Central memory CD8-positive, alpha-beta T cell (primary cell): ENCODE measurements around the gene THBS2.
"Not testable (repeated sequence)": the region's sequence is repeated elsewhere in the genome, so short reads cannot be mapped to it uniquely, and the experiment has no call there.

Experiments used
- ATAC-seq: fragments of 150-1000 bp; cut with Tn5 transposase; replicated peaks from 2 replicates; pipeline ENCODE4 v1.10.0; 2022; ENCODE audit warnings: mild to moderate bottlenecking, moderate FRiP score, moderate number of reproducible peaks; ENCODE audit not compliant: poor library complexity, severe bottlenecking; ENCODE audit errors: extremely low read depth
- DNase-seq, 2 donors: peaks; one replicate each; pipeline ENCODE4 v3.0.0; 2021; ENCODE audit warnings: low spot score in 2 of 2
- H3K27ac Mint-ChIP-seq: one replicate; pipeline ENCODE4 v1.8.0; 2022; ENCODE audit warnings: low read depth, mild to moderate bottlenecking, moderate library complexity, mixed read lengths
- H3K27me3 Mint-ChIP-seq: one replicate; pipeline ENCODE4 v1.8.0; 2022; ENCODE audit warnings: mixed read lengths
- H3K36me3 Mint-ChIP-seq: one replicate; pipeline ENCODE4 v1.8.0; 2022; ENCODE audit warnings: mild to moderate bottlenecking, moderate library complexity, mixed read lengths; ENCODE audit not compliant: insufficient read depth
- H3K4me1 Mint-ChIP-seq: one replicate; pipeline ENCODE4 v1.8.0; 2022; ENCODE audit warnings: mixed read lengths
- H3K4me3 Mint-ChIP-seq: one replicate; pipeline ENCODE4 v1.8.0; 2022; ENCODE audit warnings: mild to moderate bottlenecking, moderate library complexity, mixed read lengths
- H3K9me3 Mint-ChIP-seq: one replicate; pipeline ENCODE4 v1.8.0; 2022; ENCODE audit warnings: mixed read lengths

THBS2 gene

DNA sequence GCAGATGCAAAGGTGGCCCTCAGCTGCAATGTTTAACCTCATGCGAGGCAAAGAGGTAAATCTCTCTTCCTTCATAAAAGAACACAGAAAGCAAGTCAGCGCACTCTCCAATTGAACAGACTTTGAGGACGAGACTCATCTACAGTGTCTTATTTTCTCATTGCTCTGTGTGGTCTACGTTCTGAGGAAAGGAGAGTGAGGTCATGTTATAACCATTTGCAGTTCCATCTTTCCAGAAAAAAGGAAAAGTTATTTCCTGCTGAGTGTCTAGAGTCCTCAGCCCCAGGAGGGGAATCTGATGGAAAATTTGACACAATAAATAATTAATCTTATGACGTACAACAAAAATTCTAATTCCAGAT lies 35.6 kb upstream of the THBS2 start:
- no peak for ATAC-seq
- no peaks in the 10 kb centered on the region for H3K9me3 Mint-ChIP-seq
- no peak overlapping the region for H3K4me3 Mint-ChIP-seq
- no peaks in the 10 kb centered on the region for H3K36me3 Mint-ChIP-seq
- H3K27ac Mint-ChIP-seq = no peak overlapping the region
- no peak for DNase-seq
- peaks cover 34% of the 10 kb centered on the region for H3K27me3 Mint-ChIP-seq
- no peaks in the 10 kb centered on the region for H3K4me1 Mint-ChIP-seq

DNA sequence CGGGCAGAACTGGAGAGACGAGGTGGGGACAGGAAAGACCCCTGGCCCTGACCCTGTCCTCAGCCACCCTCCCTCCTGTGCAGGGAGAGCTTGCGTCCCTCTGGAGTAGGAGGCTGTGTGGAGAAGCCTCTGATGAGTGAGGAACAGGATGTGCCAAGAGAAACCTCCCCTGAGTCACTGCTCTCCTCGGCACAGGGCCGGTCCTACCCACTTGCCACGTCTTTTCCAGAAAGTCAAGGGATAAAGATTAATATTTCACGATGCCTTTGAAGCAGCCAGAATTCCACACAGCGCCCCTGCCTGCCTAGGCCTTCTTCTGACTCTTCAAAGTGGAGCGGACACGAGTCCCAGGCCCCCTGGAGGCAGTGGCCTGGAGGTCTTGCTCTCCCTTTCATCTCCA lies 34.9 kb upstream of the THBS2 start:
- DNase-seq (no peak), ATAC-seq (no peak)
- peaks cover 27% of the 10 kb centered on the region for H3K27me3 Mint-ChIP-seq
- no peak overlapping the region for H3K27ac Mint-ChIP-seq
- H3K36me3 Mint-ChIP-seq = no peaks in the 10 kb centered on the region
- H3K9me3 Mint-ChIP-seq = no peaks in the 10 kb centered on the region
- no peaks in the 10 kb centered on the region for H3K4me1 Mint-ChIP-seq
- no peak overlapping the region for H3K4me3 Mint-ChIP-seq

DNA sequence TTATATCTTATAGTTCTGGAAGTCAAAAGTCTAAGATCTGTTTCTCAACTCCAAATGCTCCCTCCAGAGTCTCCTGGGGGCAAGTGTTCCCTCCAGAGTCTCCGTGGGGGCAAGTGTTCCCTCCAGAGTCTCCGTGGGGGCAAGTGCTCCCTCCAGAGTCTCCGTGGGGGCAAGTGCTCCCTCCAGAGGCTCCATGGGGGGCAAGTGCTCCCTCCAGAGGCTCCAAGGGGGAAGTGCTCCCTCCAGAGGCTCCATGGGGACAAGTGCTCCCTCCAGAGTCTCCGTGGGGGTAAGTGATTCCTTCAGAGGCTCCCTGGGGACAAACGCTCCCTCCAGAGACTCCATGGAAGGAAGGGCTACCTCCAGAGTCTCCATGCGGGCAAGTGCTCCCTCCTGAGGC lies 34.0 kb upstream of the THBS2 start:
- H3K27me3 Mint-ChIP-seq = peaks cover 18% of the 10 kb centered on the region
- ATAC-seq = no peak
- H3K36me3 Mint-ChIP-seq = no peaks in the 10 kb centered on the region
- H3K9me3 Mint-ChIP-seq = no peaks in the 10 kb centered on the region
- no peak for DNase-seq
- H3K27ac Mint-ChIP-seq = no peak overlapping the region
- no peak overlapping the region for H3K4me3 Mint-ChIP-seq
- H3K4me1 Mint-ChIP-seq = no peaks in the 10 kb centered on the region

DNA sequence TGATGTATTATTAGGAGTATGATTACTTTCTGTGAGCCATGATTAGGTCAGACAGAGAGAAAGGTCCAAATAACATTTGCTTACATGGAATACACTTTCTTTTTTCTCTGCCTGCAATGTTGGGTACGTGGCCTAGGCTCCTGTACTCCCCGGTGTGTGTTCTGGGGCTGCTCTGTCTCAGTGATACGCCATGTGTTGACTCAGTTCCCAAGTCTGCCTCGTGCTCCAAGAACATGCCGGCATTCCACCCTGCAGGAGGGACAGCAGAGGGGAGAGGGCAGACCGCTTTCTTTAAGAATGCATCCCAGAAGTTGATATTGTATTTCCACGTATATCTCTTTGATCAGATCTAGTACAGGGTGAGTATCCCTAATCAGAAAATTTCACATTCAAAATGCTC lies 33.3 kb upstream of the THBS2 start:
- Mint-ChIP-seq H3K4me1 (no peaks in the 10 kb centered on the region), H3K4me3 (no peak overlapping the region), H3K36me3 (no peaks in the 10 kb centered on the region), H3K9me3 (no peaks in the 10 kb centered on the region), H3K27ac (no peak overlapping the region), H3K27me3 (peaks cover 11% of the 10 kb centered on the region)
- DNase-seq = no peak
- ATAC-seq = no peak

DNA sequence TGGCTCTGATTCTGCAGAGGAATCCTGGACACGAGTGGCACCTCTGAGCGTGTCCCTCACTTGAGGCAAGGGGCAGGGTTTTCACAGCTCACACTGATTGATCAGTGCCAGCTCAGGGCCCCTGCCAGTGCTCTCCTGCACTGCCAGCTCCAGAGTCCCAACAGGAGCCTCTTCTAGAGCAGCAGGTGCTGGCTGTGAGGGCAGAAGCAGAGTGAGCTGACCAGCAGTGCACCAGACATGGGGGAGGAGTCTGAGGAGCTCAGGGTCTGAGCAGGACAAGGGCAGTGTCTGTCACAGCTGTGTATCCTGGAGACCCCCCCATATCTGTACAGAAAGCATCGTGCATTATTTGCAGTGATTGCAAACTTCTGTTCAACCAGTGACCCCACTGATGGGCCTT lies 31.5 kb upstream of the THBS2 start:
- no peaks in the 10 kb centered on the region for H3K4me1 Mint-ChIP-seq
- no peaks in the 10 kb centered on the region for H3K36me3 Mint-ChIP-seq
- H3K4me3 Mint-ChIP-seq = no peak overlapping the region
- H3K9me3 Mint-ChIP-seq = no peaks in the 10 kb centered on the region
- H3K27me3 Mint-ChIP-seq = no peaks in the 10 kb centered on the region
- ATAC-seq (no peak), DNase-seq (no peak)
- no peak overlapping the region for H3K27ac Mint-ChIP-seq

DNA sequence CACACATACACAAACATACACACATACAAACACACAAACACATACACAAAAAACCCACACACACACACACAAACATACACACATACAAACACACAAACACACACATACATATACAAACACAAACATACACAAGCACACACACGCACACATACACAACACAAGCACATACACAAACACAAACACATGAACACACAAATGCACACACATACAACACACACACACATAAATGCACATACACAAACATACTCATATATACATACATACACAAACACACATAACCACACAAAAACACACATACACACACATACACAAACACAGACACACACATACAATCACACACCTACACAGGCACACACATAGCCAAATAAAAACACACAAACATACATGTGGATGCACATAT lies 30.3 kb upstream of the THBS2 start:
- Mint-ChIP-seq H3K4me3 (no peak overlapping the region), H3K27me3 (no peaks in the 10 kb centered on the region), H3K27ac (no peak overlapping the region), H3K9me3 (no peaks in the 10 kb centered on the region), H3K4me1 (no peaks in the 10 kb centered on the region), H3K36me3 (no peaks in the 10 kb centered on the region)
- DNase-seq (no peak), ATAC-seq (no peak)

DNA sequence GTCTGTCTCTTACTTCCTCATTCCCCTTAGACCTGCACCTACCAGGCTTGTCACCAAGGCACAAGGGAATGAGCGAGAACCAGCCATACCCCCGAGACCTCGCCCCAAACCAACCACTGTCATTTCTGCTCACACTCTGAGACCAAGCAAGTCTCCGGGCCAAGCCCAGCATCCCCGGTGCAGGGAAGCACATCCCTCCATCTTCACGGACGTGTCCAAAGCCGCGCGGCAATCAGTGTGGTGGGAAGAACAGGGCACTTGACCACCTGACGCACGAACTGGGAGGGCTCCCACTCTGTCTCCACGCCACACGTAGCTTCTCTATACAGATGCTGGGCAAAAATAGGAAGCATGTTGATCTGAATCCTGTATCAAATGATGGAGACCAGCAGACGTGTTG lies 28.4 kb upstream of the THBS2 start:
- H3K27me3 Mint-ChIP-seq = no peaks in the 10 kb centered on the region
- ATAC-seq (no peak), DNase-seq (no peak)
- no peaks in the 10 kb centered on the region for H3K9me3 Mint-ChIP-seq
- H3K4me3 Mint-ChIP-seq = no peak overlapping the region
- no peaks in the 10 kb centered on the region for H3K4me1 Mint-ChIP-seq
- no peaks in the 10 kb centered on the region for H3K36me3 Mint-ChIP-seq
- no peak overlapping the region for H3K27ac Mint-ChIP-seq

DNA sequence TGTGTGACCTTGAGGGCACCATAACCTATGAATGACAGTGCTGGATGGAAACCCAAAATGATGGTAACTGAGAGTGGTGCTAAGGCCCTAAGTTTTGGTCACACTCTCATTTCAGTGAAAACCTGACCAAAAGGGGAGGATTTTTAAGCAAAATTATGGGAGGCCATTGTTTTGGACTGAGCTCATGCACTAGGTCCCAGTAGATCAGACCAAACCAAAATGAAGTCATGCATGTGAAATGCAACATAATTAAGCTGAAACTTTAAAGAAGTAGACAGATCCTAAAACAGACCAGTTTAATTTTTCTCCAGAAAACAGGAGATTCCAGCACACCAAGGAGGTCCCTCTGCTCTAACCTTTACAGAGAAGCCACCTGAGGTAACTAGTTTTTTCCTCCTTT lies 24.0 kb upstream of the THBS2 start:
- no peaks in the 10 kb centered on the region for H3K9me3 Mint-ChIP-seq
- DNase-seq (no peak), ATAC-seq (no peak)
- H3K27ac Mint-ChIP-seq = no peak overlapping the region
- no peaks in the 10 kb centered on the region for H3K4me1 Mint-ChIP-seq
- no peaks in the 10 kb centered on the region for H3K36me3 Mint-ChIP-seq
- no peaks in the 10 kb centered on the region for H3K27me3 Mint-ChIP-seq
- no peak overlapping the region for H3K4me3 Mint-ChIP-seq

DNA sequence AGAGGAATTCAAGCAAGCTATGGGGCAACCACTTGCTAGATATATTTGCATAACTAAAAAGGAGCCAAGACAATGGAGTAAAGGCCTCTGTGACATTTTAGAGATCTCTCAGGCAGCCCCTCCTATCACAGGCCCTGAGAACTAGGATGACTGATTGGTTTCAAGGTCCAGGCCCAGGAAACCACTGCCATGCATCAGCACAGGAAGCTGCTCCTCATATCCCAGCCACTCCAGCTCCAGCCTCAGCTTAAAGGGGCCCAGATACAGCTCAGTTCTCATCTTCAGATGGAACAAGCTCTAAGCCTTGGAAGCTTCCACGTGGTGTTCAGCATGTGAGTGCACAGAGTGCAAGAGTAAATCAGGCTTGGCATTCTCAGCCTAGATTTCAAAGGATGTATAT lies 21.1 kb upstream of the THBS2 start:
- ATAC-seq (no peak), DNase-seq (no peak)
- H3K4me3 Mint-ChIP-seq = no peak overlapping the region
- H3K27me3 Mint-ChIP-seq = peaks cover 9% of the 10 kb centered on the region
- H3K36me3 Mint-ChIP-seq = no peaks in the 10 kb centered on the region
- H3K9me3 Mint-ChIP-seq = no peaks in the 10 kb centered on the region
- H3K27ac Mint-ChIP-seq = no peak overlapping the region
- H3K4me1 Mint-ChIP-seq = no peaks in the 10 kb centered on the region

DNA sequence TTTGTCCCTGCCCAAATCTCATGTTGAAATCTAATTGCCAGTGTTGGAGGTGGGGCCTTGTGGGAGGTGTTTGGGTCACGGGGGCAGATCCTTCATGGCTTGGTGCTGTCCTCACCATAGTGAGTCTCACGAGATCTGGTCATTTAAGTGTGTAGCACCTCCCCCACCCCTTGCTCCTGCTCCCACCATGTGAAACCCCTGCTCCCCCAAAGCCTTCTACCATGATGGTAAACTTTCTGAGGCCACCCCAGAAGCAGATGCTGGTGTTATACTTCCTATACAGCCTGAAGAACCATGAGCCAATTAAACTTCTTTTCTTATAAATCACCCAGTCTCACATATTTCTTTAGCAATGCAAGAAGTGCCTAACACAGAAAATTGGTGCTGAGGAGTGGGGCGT lies 19.9 kb upstream of the THBS2 start:
- no peak for DNase-seq
- no peak overlapping the region for H3K4me3 Mint-ChIP-seq
- H3K27me3 Mint-ChIP-seq = peaks cover 9% of the 10 kb centered on the region
- H3K9me3 Mint-ChIP-seq = no peaks in the 10 kb centered on the region
- H3K36me3 Mint-ChIP-seq = no peaks in the 10 kb centered on the region
- H3K27ac Mint-ChIP-seq = no peak overlapping the region
- ATAC-seq = no peak
- no peaks in the 10 kb centered on the region for H3K4me1 Mint-ChIP-seq

DNA sequence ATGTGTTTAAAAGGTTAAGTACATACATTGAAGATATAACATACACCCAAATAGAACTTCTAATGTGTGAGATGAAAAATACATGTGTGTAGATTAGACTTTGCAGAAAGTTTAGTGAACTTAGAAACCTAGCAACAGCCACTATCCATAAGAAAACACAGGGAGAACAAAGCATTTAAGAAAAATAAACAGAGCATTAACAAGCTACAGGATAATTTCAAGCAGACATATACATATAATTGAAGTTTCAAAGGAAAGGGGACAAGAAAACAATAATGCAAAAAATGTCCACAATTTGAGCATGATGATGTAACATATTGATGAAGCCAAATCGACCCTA lies 18.2 kb upstream of the THBS2 start:
- H3K4me3 Mint-ChIP-seq = no peak overlapping the region
- no peak for ATAC-seq
- H3K27me3 Mint-ChIP-seq = peaks cover 9% of the 10 kb centered on the region
- DNase-seq = no peak
- H3K27ac Mint-ChIP-seq = no peak overlapping the region
- H3K9me3 Mint-ChIP-seq = no peaks in the 10 kb centered on the region
- no peaks in the 10 kb centered on the region for H3K36me3 Mint-ChIP-seq
- H3K4me1 Mint-ChIP-seq = no peaks in the 10 kb centered on the region

DNA sequence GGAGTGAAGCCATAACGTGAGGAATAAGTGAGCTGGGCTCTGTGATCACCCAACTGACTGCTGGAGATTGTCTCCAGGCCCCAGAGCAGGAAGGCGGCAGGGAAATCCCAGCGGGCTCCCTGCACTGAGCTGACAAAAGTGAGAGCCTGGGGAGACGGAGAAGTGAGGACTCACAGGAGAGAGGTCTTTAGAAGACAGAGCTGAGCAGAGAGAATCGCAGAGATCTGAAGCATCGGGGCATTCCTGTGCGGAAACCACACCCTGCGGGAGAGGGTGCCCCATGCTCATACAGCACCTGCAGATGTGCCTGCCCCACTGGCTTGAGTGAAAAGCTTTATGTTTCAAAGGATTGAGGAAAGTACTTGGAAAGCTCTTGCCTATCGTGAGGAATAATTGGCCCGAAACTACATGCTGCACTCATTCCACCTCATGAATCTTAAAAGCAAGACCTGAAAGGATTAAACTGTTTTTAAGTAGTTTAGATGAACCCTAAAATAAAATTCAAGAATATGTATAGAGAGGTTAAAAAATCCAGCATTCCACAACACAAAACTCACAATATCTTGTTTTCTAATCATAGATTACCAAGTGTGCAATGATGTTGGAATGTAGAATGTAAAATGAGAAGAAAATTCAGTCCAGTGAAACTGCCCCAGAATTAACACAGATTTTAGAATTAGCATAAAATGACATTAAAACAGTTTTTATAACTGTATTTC lies 17.7 kb upstream of the THBS2 start:
- Mint-ChIP-seq H3K27ac (no peak overlapping the region), H3K36me3 (no peaks in the 10 kb centered on the region), H3K9me3 (no peaks in the 10 kb centered on the region), H3K27me3 (peaks cover 9% of the 10 kb centered on the region), H3K4me3 (no peak overlapping the region), H3K4me1 (no peaks in the 10 kb centered on the region)
- ATAC-seq = no peak
- DNase-seq = no peak

DNA sequence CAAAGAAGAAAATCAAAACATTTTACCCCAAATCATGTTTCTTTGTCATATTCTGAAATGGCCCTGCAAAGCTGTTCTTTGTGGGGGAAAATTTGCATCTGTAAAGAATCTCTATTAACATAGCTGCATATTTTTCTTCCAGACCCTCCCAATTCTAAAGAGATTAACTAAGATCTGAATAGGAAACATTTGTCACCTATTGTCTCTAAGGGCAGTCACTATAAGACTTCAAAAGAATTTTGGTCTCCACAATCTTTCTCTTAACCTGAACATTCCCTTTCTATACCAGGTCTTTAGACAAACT lies 16.4 kb upstream of the THBS2 start:
- not testable (repeated sequence) for H3K9me3 Mint-ChIP-seq, DNase-seq, H3K4me1 Mint-ChIP-seq, H3K36me3 Mint-ChIP-seq, H3K4me3 Mint-ChIP-seq, H3K27ac Mint-ChIP-seq, ATAC-seq
- peaks cover 15% of the 10 kb centered on the region for H3K27me3 Mint-ChIP-seq
